Measurements from ENCODE around the gene NTN5.

Gene NTN5

GRCh38 chr19:48611872-48612271 is 60.9 kb downstream of the NTN5 start:
- no peak for DNase-seq
